ENCODE results near the gene WDR91.
A peak's percentile ranks its signal among the peaks of the same experiment; 100 is the strongest.

- TF ChIP-seq EGR1 (IDR thresholded peaks at IDR 0.05; ENCODE audit: low read depth in 2 of 2), result no peak
- TF ChIP-seq CTCF (IDR thresholded peaks at IDR 0.05; ENCODE audit: low read depth, low read length, missing input control), result no peak
- no peak for TF ChIP-seq RAD21 (IDR thresholded peaks at IDR 0.05)
- TF ChIP-seq SP1 (IDR thresholded peaks at IDR 0.05), result no peak
- TF ChIP-seq MAX (IDR thresholded peaks at IDR 0.05), result no peak
- TF ChIP-seq ATF3 (IDR thresholded peaks at IDR 0.05), result no peak
- TF ChIP-seq REST (IDR thresholded peaks at IDR 0.05), result peak; percentile 39
- no peak for TF ChIP-seq RXRA (IDR thresholded peaks at IDR 0.05)
- TF ChIP-seq JUND (IDR thresholded peaks at IDR 0.05), result no peak
Measured at GRCh38 chr7:135211179-135211945, at the start of gene WDR91.

Data from liver (tissue), 3 donors.